GM12878 (cell line): ENCODE results near the gene MEX3C. TPM values are rescaled to one million over a fixed set of nuclear protein-coding genes. Genes with fewer than 3 reads are reported as not detected.

Source experiments
- ASH2L ChIP-seq: fragments of 300-600, 200-600 bp; sonication (generic); IDR thresholded peaks from 2 replicates; pipeline ENCODE4 v1.6.1; 2017; ENCODE audit warnings: low read depth, mild to moderate bottlenecking, borderline replicate concordance
- ATF3 ChIP-seq: IDR thresholded peaks from 2 replicates; pipeline ENCODE4 v1.6.1; 2011; ENCODE audit warnings: low read depth, mild to moderate bottlenecking, low read length, moderate library complexity, borderline replicate concordance; ENCODE audit errors: extremely low read depth
- BRCA1 ChIP-seq: IDR thresholded peaks from 2 replicates; pipeline ENCODE4 v1.6.1; 2011; ENCODE audit warnings: low read depth, low read length, improper control_type of control experiment
- CHD2 ChIP-seq: IDR thresholded peaks from 2 replicates; pipeline ENCODE4 v1.6.1; 2011; ENCODE audit warnings: low read depth, low read length, improper control_type of control experiment, borderline replicate concordance
- E2F8 ChIP-seq: fragments of 450-650 bp; IDR thresholded peaks from 2 replicates; pipeline ENCODE4 v1.6.1; 2018; ENCODE audit warnings: mild to moderate bottlenecking, low read depth, moderate library complexity; ENCODE audit not compliant: partially characterized antibody
- E4F1 ChIP-seq: fragments of 450-650 bp; IDR thresholded peaks from 2 replicates; pipeline ENCODE4 v1.6.1; 2018; ENCODE audit warnings: borderline replicate concordance, mild to moderate bottlenecking; ENCODE audit not compliant: partially characterized antibody
- ESRRA ChIP-seq: IDR thresholded peaks from 2 replicates; pipeline ENCODE4 v1.6.1; 2012; ENCODE audit warnings: mild to moderate bottlenecking, low read length, improper control_type of control experiment
- HDGF ChIP-seq: fragments of 450-650 bp; IDR thresholded peaks from 2 replicates; pipeline ENCODE4 v1.6.1; 2016; ENCODE audit warnings: antibody characterized with exemption
- IKZF1 ChIP-seq: fragments of 450-650 bp; conservative IDR thresholded peaks from 2 replicates; pipeline ENCODE4 v1.6.1; 2017; ENCODE audit warnings: antibody characterized with exemption, mild to moderate bottlenecking
- IRF4 ChIP-seq: IDR thresholded peaks from 2 replicates; pipeline ENCODE4 v1.6.1; 2011; ENCODE audit warnings: low read depth, low read length
- IRF5 ChIP-seq: fragments of 450-650 bp; IDR thresholded peaks from 2 replicates; pipeline ENCODE4 v1.6.1; 2017; ENCODE audit warnings: borderline replicate concordance
- MEF2A ChIP-seq: IDR thresholded peaks from 2 replicates; pipeline ENCODE4 v1.6.1; 2011; ENCODE audit warnings: low read depth, mild to moderate bottlenecking, low read length, moderate library complexity; ENCODE audit not compliant: insufficient read depth
- MTA2 ChIP-seq: fragments of 450-650 bp; IDR thresholded peaks from 2 replicates; pipeline ENCODE4 v1.6.1; 2016; ENCODE audit warnings: low read depth, mild to moderate bottlenecking, moderate library complexity
- MYC ChIP-seq: IDR thresholded peaks from 2 replicates; pipeline ENCODE4 v1.6.1; 2011; ENCODE audit warnings: mild to moderate bottlenecking, low read length, moderate library complexity, inconsistent platforms; ENCODE audit not compliant: insufficient read depth, insufficient replicate concordance, insufficient read length, severe bottlenecking
- NR2C2 ChIP-seq: IDR thresholded peaks from 2 replicates; pipeline ENCODE4 v1.6.1; 2011; ENCODE audit warnings: borderline replicate concordance, low read depth; ENCODE audit not compliant: control insufficient read depth, insufficient read length
- PBX3 ChIP-seq: IDR thresholded peaks from 2 replicates; pipeline ENCODE4 v1.6.1; 2011; ENCODE audit warnings: mild to moderate bottlenecking, low read depth, low read length, moderate library complexity; ENCODE audit not compliant: insufficient replicate concordance
- RCOR1 ChIP-seq: conservative IDR thresholded peaks from 2 replicates; pipeline ENCODE4 v1.6.1; 2012; ENCODE audit warnings: low read depth, low read length, improper control_type of control experiment
- SREBF1 ChIP-seq: IDR thresholded peaks from 2 replicates; pipeline ENCODE4 v1.6.1; 2012; ENCODE audit warnings: mild to moderate bottlenecking, low read length
- SRF ChIP-seq, 2 experiments: IDR thresholded peaks; 2 replicates each; pipeline ENCODE4 v1.6.1; 2011; ENCODE audit warnings: low read depth in 2 of 2, low read length in 2 of 2, mild to moderate bottlenecking in 1 of 2, moderate library complexity in 1 of 2
- ZZZ3 ChIP-seq: IDR thresholded peaks from 2 replicates; pipeline ENCODE4 v1.6.1; 2011; ENCODE audit warnings: low read depth; ENCODE audit not compliant: control insufficient read depth, insufficient read length
- polyA plus RNA-seq, 11 experiments: library from polyadenylated mRNA; depleted of rRNA in 4 of 11; unstranded in 6 of 11; stranded (reverse) in 5 of 11; fragments of >200 nt; fragmentation: Nextera tagmentation in 4 of 11; fragmentation: Illumina TruSeq in 1 of 11; extraction: Ambion mirVana in 4 of 11; extraction: Trizol in 1 of 11; gene quantifications; 1 replicate in 1 of 11; 2 replicates in 10 of 11; pipeline versions ENCODE4 v1.2.1 to v1.2.3, GENCODE V29; 2011 to 2016; ENCODE audit warnings: inconsistent platforms in 2 of 11, missing spikeins in 2 of 11, low read depth in 1 of 11
- total RNA-seq, 4 experiments: library from RNA; depleted of rRNA in 3 of 4; stranded (reverse); fragments of >200 nt in 3 of 4; fragmentation: Illumina TruSeq in 1 of 4; extraction: Trizol in 1 of 4; gene quantifications; 2 replicates each; pipeline versions ENCODE4 v1.2.1 to v1.2.3, GENCODE V29; 2013 to 2021

The MEX3C gene
- total and polyA plus RNA-seq, 10 of the 15 experiments (the other 5 are each of a cell fraction or from before 2014, with no cell fraction given) = 6.7 to 48.8 (median 21.3) TPM

GRCh38 chr18:51153659-51154371 is 43.7 kb downstream of the MEX3C start (continued):
- TF ChIP-seq IKZF1 (peak; percentile 94), MEF2A (no peak), ATF3 (no peak), ESRRA (no peak), SREBF1 (no peak), NR2C2 (no peak), HDGF (no peak), E2F8 (no peak), PBX3 (no peak), CHD2 (no peak; the same call in 1 of the 2 replicates), SRF (IDR thresholded peaks at IDR 0.05; ENCODE audit: low read depth in 2 of 2, low read length in 2 of 2) (no peak), IRF4 (peak; percentile 59; the same call in 1 of the 2 replicates), E4F1 (no peak), RCOR1 (no peak), MYC (no peak), IRF5 (no peak), ASH2L (peak; percentile 96; the same call in 1 of the 2 replicates), ZZZ3 (no peak), BRCA1 (no peak), MTA2 (peak; percentile 78)
